HFF-Myc (cell line): ENCODE data around the gene CCHCR1.
"Not testable (repeated sequence)": the region's sequence is repeated elsewhere in the genome, so short reads cannot be mapped to it uniquely, and the experiment has no call there.

ENCODE experiments used
- DNase-seq: peaks from one replicate; pipeline ENCODE4 v3.0.0-alpha.2; 2011; ENCODE audit warnings: low read depth; ENCODE audit errors: extremely low read depth
- H3K4me3 ChIP-seq: replicated peaks from 2 replicates; pipeline ENCODE4 v1.5.1; 2011; ENCODE audit warnings: low read depth, mild to moderate bottlenecking, control low read depth, low read length
- CTCF ChIP-seq: IDR thresholded peaks from 2 replicates; pipeline ENCODE4 v1.5.1; 2012; ENCODE audit warnings: mild to moderate bottlenecking, low read depth, low read length, control low read depth; ENCODE audit errors: missing control alignments

Gene CCHCR1

GRCh38 chr6:31157513-31158139 is at the start of gene CCHCR1:
TSS of gene CCHCR1 (minus strand) at chr6:31157802. CDS start at chr6:31157600, 202 bp downstream.
- peak within 1 kb of the TSS; percentile 76 for H3K4me3 ChIP-seq
- TF ChIP-seq CTCF = no peak
- no peak for DNase-seq

GRCh38 chr6:31205638-31206037 is 48.0 kb upstream of the CCHCR1 start:
- TF ChIP-seq CTCF = no peak
- no peak for DNase-seq
- H3K4me3 ChIP-seq = no peak overlapping the region

GRCh38 chr6:31204751-31205145 is 47.1 kb upstream of the CCHCR1 start:
- no peak for TF ChIP-seq CTCF
- DNase-seq = no peak
- H3K4me3 ChIP-seq = no peak overlapping the region

- no peak for TF ChIP-seq CTCF
- peak overlapping the region; percentile 39 for H3K4me3 ChIP-seq
- peak; percentile 51 for DNase-seq
Observed at GRCh38 chr6:31203345-31203979, 45.9 kb upstream of the CCHCR1 start.

GRCh38 chr6:31202259-31203166 is 44.9 kb upstream of the CCHCR1 start:
- H3K4me3 ChIP-seq = no peak overlapping the region
- no peak for DNase-seq
- TF ChIP-seq CTCF = no peak

- H3K4me3 ChIP-seq, DNase-seq: not testable (repeated sequence)
Observed at GRCh38 chr6:31199105-31199452, 41.5 kb upstream of the CCHCR1 start.

- peak; percentile 52 for DNase-seq
- H3K4me3 ChIP-seq = peak overlapping the region; percentile 50
- no peak for TF ChIP-seq CTCF
Observed at GRCh38 chr6:31197559-31198305, 40.1 kb upstream of the CCHCR1 start.

- peak overlapping the region; percentile 50 for H3K4me3 ChIP-seq
Observed at GRCh38 chr6:31196251-31197022, 38.8 kb upstream of the CCHCR1 start.

GRCh38 chr6:31195308-31195979 is 37.8 kb upstream of the CCHCR1 start:
- DNase-seq, H3K4me3 ChIP-seq: not testable (repeated sequence)

More at GRCh38 chr6:31196251-31197022, 38.8 kb upstream of the CCHCR1 start:
- not testable (repeated sequence) for DNase-seq
